Progenitor cell of endocrine pancreas (in vitro differentiated cells): ENCODE measurements around the gene CD82. TPM values are rescaled to one million over a fixed set of nuclear protein-coding genes. Genes with fewer than 3 reads are reported as not detected.

Source experiments
- DNase-seq: peaks from one replicate; pipeline ENCODE4 v3.0.0; 2021; ENCODE audit warnings: low spot score; ENCODE audit not compliant: unreplicated experiment
- H3K27ac Mint-ChIP-seq: 2 replicates; pipeline ENCODE4 v1.8.0; 2021; ENCODE audit warnings: mild to moderate bottlenecking, moderate library complexity, mixed read lengths
- H3K27me3 Mint-ChIP-seq: 2 replicates; pipeline ENCODE4 v1.8.0; 2021; ENCODE audit warnings: mixed read lengths
- H3K36me3 Mint-ChIP-seq: 2 replicates; pipeline ENCODE4 v1.8.0; 2022; ENCODE audit warnings: mixed read lengths; ENCODE audit not compliant: insufficient read depth
- H3K4me1 Mint-ChIP-seq: 2 replicates; pipeline ENCODE4 v1.8.0; 2021; ENCODE audit warnings: low read depth, mixed read lengths
- H3K4me3 Mint-ChIP-seq: 2 replicates; pipeline ENCODE4 v1.8.0; 2021; ENCODE audit warnings: low read depth, mild to moderate bottlenecking, moderate library complexity, mixed read lengths
- H3K9me3 Mint-ChIP-seq: 2 replicates; pipeline ENCODE4 v1.8.0; 2021; ENCODE audit warnings: low read depth, mixed read lengths
- total RNA-seq: library from RNA; stranded (reverse); gene quantifications from 2 replicates; pipeline ENCODE4 v1.2.1, GENCODE V29; 2021
- TF ChIP-seq, protein P1 (sequence below): fragments of 200-600 bp; sonication (generic); IDR thresholded peaks from one replicate; pipeline ENCODE4 v1.5.0; 2021; ENCODE audit warnings: antibody characterized with exemption, mild to moderate bottlenecking; ENCODE audit not compliant: unreplicated experiment

Gene CD82
- total RNA-seq, 1 donor from 2014 or later: 9.3 TPM

- H3K4me1 Mint-ChIP-seq: peaks cover 3% of the 10 kb centered on the region
These were observed 788 bp downstream of the CD82 start for GRCh38 chr11:44565953-44566949.

DNA sequence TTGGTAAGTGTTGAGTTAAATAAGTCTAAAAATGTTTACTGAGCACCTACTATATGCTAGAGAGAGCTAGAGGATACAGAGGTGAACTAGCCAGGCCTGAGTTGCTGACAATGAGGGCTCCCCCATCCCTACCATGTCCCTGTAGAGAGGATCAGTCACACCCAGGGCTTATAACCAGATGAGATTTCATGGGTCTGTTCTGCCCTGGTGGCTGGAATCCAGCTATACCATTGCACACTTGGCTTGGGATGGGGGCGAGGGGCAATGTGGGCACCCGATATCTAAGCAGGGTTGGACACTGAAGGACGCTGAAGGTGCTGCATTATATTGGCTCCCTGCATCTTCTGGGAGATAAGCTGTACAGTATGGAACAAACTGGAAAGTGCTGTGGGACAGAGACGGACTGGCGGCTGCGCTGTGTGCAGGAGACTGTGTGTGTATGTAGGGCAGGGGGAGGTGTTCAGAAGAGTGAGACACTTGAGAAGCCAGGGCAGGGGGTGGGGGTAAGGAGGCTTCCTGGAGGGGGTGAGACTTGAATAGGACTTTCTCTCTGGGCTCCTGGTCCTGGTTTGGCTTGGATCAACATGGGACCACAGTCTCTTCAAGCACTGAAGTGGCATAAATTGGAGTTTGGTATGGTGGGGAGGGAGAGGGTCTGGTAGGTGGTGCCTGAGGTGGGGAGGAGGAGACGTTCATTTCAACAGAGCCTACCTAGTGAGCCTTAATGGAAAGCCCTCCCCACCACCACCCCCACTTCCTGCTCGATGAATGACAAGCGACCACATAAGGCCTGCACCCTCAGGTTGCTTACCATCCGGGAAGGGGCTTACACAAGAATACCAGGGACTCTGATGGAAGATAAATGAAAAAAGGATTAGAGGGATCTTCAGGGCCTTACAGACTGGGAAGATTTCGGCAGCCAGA, 1.8 kb downstream of the CD82 start:
- Mint-ChIP-seq H3K36me3 (no peaks in the 10 kb centered on the region), H3K4me3 (no peak overlapping the region), H3K27ac (no peak overlapping the region), H3K27me3 (peaks cover 38% of the 10 kb centered on the region), H3K4me1 (peaks cover 3% of the 10 kb centered on the region), H3K9me3 (no peaks in the 10 kb centered on the region)
- no peak for DNase-seq
- TF ChIP-seq, protein P1, sequence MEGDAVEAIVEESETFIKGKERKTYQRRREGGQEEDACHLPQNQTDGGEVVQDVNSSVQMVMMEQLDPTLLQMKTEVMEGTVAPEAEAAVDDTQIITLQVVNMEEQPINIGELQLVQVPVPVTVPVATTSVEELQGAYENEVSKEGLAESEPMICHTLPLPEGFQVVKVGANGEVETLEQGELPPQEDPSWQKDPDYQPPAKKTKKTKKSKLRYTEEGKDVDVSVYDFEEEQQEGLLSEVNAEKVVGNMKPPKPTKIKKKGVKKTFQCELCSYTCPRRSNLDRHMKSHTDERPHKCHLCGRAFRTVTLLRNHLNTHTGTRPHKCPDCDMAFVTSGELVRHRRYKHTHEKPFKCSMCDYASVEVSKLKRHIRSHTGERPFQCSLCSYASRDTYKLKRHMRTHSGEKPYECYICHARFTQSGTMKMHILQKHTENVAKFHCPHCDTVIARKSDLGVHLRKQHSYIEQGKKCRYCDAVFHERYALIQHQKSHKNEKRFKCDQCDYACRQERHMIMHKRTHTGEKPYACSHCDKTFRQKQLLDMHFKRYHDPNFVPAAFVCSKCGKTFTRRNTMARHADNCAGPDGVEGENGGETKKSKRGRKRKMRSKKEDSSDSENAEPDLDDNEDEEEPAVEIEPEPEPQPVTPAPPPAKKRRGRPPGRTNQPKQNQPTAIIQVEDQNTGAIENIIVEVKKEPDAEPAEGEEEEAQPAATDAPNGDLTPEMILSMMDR: no peak

More at GRCh38 chr11:44565953-44566949, 788 bp downstream of the CD82 start:
- Mint-ChIP-seq H3K9me3 (no peaks in the 10 kb centered on the region), H3K27ac (peak overlapping the region; percentile 64), H3K27me3 (peaks cover 38% of the 10 kb centered on the region), H3K36me3 (no peaks in the 10 kb centered on the region), H3K4me3 (peak overlapping the region; percentile 70)
- TF ChIP-seq, protein P1: no peak
- DNase-seq: no peak

DNA sequence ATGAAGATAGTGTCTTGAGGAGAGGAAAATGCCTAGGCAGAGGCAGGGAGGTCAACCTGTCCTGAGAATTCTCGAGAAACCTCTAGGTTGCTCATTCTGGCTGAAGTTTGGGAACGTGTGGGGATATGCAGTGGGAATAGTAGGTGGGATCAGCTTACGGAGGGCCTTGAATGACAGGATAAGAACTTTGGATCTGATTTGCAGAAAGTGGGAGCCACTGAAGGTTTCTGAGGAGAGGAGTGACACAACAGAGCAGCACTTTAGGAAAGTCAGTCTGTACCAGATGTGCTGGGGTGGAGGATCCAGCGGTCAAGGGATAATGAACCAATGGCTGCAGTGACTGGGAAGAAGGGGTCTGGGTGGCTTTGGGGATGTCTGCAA, 2.4 kb downstream of the CD82 start:
- DNase-seq: no peak
- H3K4me1 Mint-ChIP-seq: peaks cover 3% of the 10 kb centered on the region
- H3K4me3 Mint-ChIP-seq: no peak overlapping the region
- TF ChIP-seq, protein P1: no peak
- H3K27me3 Mint-ChIP-seq: peaks cover 36% of the 10 kb centered on the region
- no peak overlapping the region for H3K27ac Mint-ChIP-seq
- no peaks in the 10 kb centered on the region for H3K9me3 Mint-ChIP-seq
- no peaks in the 10 kb centered on the region for H3K36me3 Mint-ChIP-seq

DNA sequence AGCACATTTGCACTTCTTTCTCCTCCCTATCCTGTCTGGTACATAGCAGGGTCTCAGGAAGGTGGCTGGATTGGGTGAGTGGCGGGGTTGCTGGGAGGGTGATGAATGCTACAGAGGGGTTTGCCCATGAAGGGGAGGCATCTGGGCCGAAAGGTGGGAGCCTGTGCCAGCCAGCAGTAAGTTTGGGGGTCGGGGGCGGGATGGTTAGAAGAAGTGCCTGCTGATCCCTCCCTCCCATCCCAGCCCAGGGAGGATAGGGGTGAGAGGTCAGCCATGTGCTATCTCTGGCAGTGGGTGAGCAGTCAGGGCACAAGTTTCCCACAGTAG, 2.8 kb downstream of the CD82 start:
- peaks cover 3% of the 10 kb centered on the region for H3K4me1 Mint-ChIP-seq
- no peak overlapping the region for H3K27ac Mint-ChIP-seq
- no peaks in the 10 kb centered on the region for H3K36me3 Mint-ChIP-seq
- no peak overlapping the region for H3K4me3 Mint-ChIP-seq
- TF ChIP-seq, protein P1: no peak
- no peaks in the 10 kb centered on the region for H3K9me3 Mint-ChIP-seq
- DNase-seq: no peak
- H3K27me3 Mint-ChIP-seq: peaks cover 35% of the 10 kb centered on the region
